Measurements from ENCODE around the gene LIME1.
A peak's percentile ranks its signal among the peaks of the same experiment; 100 is the strongest.

Gene LIME1, protein sequence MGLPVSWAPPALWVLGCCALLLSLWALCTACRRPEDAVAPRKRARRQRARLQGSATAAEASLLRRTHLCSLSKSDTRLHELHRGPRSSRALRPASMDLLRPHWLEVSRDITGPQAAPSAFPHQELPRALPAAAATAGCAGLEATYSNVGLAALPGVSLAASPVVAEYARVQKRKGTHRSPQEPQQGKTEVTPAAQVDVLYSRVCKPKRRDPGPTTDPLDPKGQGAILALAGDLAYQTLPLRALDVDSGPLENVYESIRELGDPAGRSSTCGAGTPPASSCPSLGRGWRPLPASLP
- 2.7 to 8.2 (median 3.3) reads per million in 9 experiments for total RNA-seq

DNA sequence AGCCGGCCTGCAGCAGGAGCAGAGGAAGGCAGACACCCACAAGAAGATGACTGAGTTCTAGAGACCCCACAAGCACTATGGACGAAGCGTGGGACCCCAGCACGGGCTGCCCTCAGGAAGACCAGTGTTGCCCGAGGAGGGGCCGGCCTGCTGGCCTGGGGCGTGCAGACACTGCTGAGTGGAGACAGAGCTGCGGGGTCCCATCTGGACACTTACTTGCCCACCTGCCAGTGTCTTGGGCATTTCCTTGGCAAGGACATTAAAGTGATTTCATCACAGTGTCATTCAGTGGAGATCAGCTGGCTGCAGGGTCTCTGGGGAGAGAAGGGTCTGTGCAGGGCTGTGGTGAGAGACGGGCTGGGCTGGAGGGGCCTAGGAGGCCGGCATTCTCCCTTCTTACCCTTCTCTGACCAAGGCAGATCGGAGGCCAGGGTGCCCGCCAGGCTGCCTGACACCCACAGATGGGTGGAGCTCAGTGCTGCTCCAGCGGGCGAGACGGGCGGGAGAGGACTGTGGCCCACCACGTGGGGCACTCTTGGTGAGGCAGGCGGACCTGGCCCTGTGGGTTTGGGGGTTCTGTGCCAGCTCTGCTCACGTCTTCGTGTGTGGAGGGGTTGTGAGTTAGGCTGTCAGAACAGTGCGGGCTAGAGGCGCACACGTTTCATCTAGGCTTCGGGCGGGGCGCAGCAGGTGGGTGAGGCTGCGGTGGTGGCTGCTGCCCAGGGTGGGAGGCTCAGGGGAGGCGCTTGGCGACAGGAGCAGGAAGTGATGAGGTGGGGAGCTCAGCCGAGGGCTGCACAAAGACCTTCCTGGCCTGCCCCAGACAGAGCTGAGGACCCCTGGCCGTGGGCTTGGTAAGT is at the start of gene LIME1:
TSS of gene LIME1 (plus strand) at position 806 of the 860 bp plus-strand sequence. CDS start 886 bp downstream, outside the sequence.
- Mint-ChIP-seq H3K36me3 (ENCODE audit: insufficient read depth) (peaks cover 39% of the 10 kb centered on the region), H3K4me1 (ENCODE audit: low read depth in 2 of 2) (peaks cover 22 to 23% of the 10 kb centered on the region in 2 donors), H3K27ac (peak within 1 kb of the TSS; percentile 41 to 83), H3K27me3 (no peaks in the 10 kb centered on the region), H3K9me3 (no peaks in the 10 kb centered on the region), H3K4me3 (peak within 1 kb of the TSS; percentile 81 to 86)
- DNase-seq (peak; percentile 79 to 82 (median 79)), ATAC-seq (replicated peaks) (peak; percentile 72)

DNA sequence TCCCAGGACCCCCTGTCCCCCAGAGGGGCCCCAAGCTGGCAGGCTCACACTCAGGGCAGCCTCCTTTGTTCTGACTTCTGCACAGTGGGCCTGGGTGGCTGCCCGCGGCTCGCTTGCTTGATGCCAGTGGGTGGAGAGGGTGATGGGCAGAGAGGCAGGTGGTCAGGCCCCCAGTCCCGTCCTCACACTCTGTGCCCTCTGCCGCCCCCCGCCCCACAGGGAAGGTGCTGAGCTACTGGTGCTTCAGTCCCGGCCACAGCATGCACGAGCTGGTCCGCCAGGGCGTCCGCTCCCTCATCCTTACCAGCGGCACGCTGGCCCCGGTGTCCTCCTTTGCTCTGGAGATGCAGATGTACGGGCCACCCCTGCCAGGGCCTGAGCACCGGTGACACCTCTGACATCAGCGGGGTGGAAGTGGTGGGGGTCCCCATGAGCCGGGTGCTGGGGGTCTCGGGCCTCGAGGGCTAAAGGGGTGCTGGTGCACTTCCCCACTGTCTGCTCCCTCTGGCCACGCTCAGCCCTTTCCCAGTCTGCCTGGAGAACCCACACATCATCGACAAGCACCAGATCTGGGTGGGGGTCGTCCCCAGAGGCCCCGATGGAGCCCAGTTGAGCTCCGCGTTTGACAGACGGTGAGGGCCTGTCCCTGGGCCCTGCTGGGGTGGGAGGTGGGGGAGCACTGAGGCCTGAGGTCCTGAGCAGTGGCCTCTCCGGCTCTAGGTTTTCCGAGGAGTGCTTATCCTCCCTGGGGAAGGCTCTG is 48.9 kb upstream of the LIME1 start:
- ATAC-seq (replicated peaks) (no peak), DNase-seq (no peak)
- peaks cover 14% of the 10 kb centered on the region for H3K36me3 Mint-ChIP-seq (ENCODE audit: insufficient read depth)
- no peaks in the 10 kb centered on the region for H3K9me3 Mint-ChIP-seq
- H3K4me3 Mint-ChIP-seq: no peak overlapping the region
- H3K4me1 Mint-ChIP-seq (ENCODE audit: low read depth in 2 of 2): peaks cover 0 to 5% of the 10 kb centered on the region in 2 donors
- H3K27ac Mint-ChIP-seq: no peak overlapping the region
- no peaks in the 10 kb centered on the region for H3K27me3 Mint-ChIP-seq

DNA sequence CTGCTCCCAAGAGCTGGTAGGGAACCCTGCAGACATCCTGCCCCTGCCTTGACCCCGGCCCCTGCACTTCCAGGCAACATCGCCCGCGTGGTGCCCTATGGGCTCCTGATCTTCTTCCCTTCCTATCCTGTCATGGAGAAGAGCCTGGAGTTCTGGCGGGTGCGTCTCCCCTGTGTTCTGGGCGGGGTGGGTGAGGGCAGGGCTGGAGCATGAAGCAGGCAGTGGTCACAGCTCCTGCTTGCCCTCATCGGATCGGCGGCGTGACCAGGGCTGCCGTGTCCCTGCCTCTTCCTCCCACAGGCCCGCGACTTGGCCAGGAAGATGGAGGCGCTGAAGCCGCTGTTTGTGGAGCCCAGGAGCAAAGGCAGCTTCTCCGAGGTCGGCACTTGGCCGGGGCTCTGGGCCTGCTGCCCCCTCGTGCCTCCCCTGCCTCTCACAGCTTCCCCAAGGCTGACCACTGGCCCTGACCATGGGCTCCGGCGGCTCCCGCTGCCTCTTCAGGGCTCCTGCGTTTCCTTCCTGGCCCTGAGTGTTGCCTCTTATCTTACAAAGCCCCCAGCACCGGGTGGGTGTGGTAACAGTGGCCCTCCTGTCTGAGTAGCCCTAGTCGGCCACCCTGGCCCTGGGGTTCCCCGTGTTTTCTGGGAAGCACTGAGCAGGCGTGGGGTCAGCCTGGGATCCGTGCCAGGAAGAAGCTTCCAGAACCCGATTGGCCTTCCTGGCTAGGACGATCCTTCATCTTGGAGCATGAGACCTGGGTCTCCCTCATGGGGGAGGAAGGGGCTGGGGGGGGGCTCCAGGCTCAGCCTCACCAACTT is 48.0 kb upstream of the LIME1 start:
- H3K4me1 Mint-ChIP-seq (ENCODE audit: low read depth in 2 of 2): peaks cover 0 to 5% of the 10 kb centered on the region in 2 donors
- no peaks in the 10 kb centered on the region for H3K9me3 Mint-ChIP-seq
- H3K36me3 Mint-ChIP-seq (ENCODE audit: insufficient read depth): peaks cover 22% of the 10 kb centered on the region
- no peak overlapping the region for H3K4me3 Mint-ChIP-seq
- H3K27me3 Mint-ChIP-seq: no peaks in the 10 kb centered on the region
- ATAC-seq (replicated peaks) (no peak), DNase-seq (no peak)
- no peak overlapping the region for H3K27ac Mint-ChIP-seq

DNA sequence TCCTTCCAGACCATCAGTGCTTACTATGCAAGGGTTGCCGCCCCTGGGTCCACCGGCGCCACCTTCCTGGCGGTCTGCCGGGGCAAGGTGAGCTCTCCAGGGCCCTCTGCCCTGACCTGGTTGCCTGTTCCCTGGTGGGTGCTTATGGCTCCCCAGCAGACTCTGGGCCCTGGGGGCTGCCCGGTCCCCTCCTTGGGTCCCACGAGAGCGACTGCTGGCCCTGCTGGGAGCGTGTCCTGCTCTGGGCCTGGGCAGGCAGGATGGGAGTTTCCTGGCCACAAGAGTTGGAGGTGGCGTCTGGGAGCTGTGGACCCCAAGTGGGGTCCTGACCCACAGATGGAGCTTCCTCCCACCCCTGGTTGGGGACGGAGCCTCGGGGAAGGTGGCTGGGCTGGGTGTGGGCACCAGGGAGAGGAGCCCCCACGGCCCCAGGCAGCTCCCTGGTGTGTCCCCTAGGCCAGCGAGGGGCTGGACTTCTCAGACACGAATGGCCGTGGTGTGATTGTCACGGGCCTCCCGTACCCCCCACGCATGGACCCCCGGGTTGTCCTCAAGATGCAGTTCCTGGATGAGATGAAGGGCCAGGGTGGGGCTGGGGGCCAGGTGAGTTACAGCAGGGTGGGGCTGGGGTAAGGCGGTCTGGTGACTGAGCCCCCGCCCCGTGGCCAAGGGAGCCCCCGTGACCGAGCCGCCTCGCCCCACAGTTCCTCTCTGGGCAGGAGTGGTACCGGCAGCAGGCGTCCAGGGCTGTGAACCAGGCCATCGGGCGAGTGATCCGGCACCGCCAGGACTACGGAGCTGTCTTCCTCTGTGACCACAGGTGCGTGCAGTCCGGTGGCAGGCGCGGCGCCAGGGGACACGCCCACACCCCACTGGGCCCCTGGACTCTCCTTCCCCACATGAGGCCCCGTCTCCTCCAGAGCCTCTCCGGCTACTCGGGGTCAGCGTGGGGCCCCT is 47.1 kb upstream of the LIME1 start:
- Mint-ChIP-seq H3K27ac (no peak overlapping the region), H3K9me3 (no peaks in the 10 kb centered on the region), H3K4me3 (no peak overlapping the region), H3K4me1 (ENCODE audit: low read depth in 2 of 2) (peaks cover 0 to 7% of the 10 kb centered on the region in 2 donors), H3K27me3 (no peaks in the 10 kb centered on the region), H3K36me3 (ENCODE audit: insufficient read depth) (peaks cover 31% of the 10 kb centered on the region)
- ATAC-seq (replicated peaks): no peak
- DNase-seq: no peak

DNA sequence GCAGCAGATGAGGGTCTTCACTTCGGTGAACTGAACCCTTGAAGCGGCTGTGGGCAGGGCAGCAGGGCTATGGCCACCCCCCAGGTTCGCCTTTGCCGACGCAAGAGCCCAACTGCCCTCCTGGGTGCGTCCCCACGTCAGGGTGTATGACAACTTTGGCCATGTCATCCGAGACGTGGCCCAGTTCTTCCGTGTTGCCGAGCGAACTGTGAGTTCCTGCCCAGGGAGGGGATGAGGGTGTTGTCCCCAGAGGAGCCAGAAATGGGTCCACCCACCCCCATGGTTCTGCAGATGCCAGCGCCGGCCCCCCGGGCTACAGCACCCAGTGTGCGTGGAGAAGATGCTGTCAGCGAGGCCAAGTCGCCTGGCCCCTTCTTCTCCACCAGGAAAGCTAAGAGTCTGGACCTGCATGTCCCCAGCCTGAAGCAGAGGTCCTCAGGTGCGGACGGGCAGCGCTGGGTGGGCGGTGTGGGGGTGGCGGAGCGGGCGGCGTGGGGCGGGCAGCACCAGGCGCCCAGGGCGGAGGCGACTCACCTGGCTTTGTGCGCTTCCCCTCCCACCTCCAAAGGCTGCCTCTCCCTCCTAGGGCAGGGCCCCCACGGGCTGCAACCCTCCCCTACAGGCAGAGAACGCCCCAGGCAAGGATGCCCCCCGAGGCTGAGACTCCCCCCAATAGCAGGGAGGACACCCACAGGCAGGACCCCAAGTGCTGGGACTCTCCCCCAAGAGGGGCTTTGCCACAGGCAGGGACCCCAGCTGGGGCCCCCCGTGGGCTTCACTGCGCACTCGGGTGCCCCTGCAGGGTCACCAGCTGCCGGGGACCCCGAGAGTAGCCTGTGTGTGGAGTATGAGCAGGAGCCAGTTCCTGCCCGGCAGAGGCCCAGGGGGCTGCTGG is 46.2 kb upstream of the LIME1 start:
- H3K4me3 Mint-ChIP-seq: no peak overlapping the region
- H3K9me3 Mint-ChIP-seq: no peaks in the 10 kb centered on the region
- H3K4me1 Mint-ChIP-seq (ENCODE audit: low read depth in 2 of 2): peaks cover 0 to 7% of the 10 kb centered on the region in 2 donors
- H3K27me3 Mint-ChIP-seq: no peaks in the 10 kb centered on the region
- ATAC-seq (replicated peaks): no peak
- no peak for DNase-seq
- peaks cover 37% of the 10 kb centered on the region for H3K36me3 Mint-ChIP-seq (ENCODE audit: insufficient read depth)
- no peak overlapping the region for H3K27ac Mint-ChIP-seq

DNA sequence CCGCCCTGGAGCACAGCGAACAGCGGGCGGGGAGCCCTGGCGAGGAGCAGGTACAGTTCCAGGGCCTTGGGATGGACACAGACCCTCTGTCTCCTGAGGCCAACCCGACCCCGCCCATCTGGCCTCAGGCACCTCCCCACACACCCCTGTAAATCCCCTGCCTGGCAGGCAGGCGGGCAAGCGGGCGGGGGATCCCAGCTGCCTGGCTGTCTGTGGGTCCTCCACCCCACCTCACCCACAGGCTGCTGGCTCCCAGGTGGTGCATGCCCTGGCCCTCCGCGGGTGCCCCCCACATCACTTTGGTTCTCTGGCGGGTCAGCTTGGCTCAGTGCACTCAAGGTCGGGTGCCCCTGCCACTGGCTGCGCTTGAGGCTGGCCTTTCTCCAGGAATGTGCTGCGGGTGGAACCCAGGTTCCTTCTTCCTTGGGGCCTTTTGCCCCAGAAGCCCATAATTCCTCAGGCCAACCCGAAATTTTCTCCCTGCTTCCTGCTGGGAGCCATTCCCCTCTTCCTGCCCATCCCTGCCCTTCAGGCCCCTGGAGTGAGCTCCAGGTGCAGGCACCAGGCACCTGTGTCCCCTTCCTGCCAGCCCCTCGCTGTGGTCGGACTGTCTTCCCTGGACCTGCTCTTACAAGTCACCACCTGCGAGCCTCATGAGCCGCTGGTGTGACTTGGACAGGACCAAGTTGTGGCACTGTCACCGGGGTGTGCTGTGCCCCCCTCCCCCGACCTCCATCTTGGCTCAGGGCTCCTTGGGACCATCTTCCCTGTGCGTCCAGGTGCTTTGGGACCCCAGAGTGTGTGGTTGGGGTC is 45.4 kb upstream of the LIME1 start:
- no peak overlapping the region for H3K4me3 Mint-ChIP-seq
- H3K36me3 Mint-ChIP-seq (ENCODE audit: insufficient read depth): peaks cover 37% of the 10 kb centered on the region
- H3K9me3 Mint-ChIP-seq: no peaks in the 10 kb centered on the region
- H3K27me3 Mint-ChIP-seq: no peaks in the 10 kb centered on the region
- DNase-seq (no peak), ATAC-seq (replicated peaks) (no peak)
- peak overlapping the region; percentile 8 to 22 for H3K27ac Mint-ChIP-seq
- H3K4me1 Mint-ChIP-seq (ENCODE audit: low read depth in 2 of 2): peaks cover 0 to 7% of the 10 kb centered on the region in 2 donors

DNA sequence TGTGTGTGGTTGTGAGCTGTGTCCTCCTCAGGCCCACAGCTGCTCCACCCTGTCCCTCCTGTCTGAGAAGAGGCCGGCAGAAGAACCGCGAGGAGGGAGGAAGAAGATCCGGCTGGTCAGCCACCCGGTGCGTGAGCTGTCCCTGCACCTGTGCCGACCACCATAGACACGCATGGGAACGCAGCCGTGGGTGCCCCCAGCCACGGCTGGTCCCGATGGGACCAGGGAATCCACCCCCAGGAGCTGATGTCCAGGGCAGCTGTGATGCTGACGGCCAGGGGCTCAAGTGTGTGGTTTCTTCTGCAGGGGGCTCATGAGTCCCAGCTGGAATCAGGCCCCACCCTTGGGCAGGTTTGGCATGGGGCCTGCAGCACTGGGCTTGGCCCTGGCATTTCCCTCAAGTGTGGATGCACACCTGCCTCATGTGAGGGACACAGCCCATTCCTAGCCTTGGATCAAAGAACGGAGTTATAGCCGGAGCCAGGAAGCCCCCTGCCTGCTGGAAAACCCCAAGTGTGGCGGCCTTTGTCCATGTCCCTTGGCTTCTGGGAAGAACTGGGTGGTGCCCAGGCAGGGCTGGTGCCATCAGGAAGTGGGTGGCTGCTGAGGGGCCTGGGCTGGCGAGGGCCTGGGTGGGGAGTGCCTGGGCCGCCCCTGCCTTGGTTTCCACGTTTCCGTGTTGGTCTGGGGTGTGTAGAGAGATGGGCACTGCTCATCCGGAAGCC is 44.6 kb upstream of the LIME1 start:
- ATAC-seq (replicated peaks) (no peak), DNase-seq (no peak)
- Mint-ChIP-seq H3K9me3 (no peaks in the 10 kb centered on the region), H3K27me3 (no peaks in the 10 kb centered on the region), H3K4me1 (ENCODE audit: low read depth in 2 of 2) (peaks cover 0 to 6% of the 10 kb centered on the region in 2 donors), H3K4me3 (no peak overlapping the region), H3K27ac (peak overlapping the region; percentile 22 to 97), H3K36me3 (ENCODE audit: insufficient read depth) (peaks cover 37% of the 10 kb centered on the region)

DNA sequence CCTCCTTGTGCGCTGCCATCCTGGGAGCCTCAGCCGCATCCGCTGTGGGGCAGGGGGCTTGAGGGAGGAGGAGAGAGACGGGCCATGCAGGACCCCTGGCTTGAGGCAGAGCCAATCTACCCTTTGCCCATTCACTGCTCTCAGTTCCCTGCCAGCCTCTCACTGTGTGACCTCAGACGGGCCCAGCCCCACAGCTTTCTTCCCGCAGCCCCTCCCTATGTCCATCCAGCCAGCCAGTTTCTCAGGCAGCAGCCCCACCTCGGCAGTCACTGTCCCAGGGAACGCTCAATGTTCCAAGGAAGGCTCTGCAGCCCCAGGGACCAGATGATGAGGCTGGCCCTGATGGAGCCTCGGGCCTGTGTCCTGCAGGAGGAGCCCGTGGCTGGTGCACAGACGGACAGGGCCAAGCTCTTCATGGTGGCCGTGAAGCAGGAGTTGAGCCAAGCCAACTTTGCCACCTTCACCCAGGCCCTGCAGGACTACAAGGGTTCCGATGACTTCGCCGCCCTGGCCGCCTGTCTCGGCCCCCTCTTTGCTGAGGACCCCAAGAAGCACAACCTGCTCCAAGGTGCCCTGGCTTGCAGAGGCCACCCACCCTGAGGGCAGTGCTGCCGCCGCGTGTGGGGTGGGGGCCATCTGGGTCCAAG is 43.9 kb upstream of the LIME1 start:
- Mint-ChIP-seq H3K27me3 (no peaks in the 10 kb centered on the region), H3K27ac (peak overlapping the region in 1 of 2 donors; percentile 97), H3K9me3 (no peaks in the 10 kb centered on the region), H3K4me3 (peak overlapping the region in 1 of 2 donors; percentile 23), H3K4me1 (ENCODE audit: low read depth in 2 of 2) (peaks cover 3 to 11% of the 10 kb centered on the region in 2 donors), H3K36me3 (ENCODE audit: insufficient read depth) (peaks cover 37% of the 10 kb centered on the region)
- ATAC-seq (replicated peaks) (no peak), DNase-seq (no peak)

DNA sequence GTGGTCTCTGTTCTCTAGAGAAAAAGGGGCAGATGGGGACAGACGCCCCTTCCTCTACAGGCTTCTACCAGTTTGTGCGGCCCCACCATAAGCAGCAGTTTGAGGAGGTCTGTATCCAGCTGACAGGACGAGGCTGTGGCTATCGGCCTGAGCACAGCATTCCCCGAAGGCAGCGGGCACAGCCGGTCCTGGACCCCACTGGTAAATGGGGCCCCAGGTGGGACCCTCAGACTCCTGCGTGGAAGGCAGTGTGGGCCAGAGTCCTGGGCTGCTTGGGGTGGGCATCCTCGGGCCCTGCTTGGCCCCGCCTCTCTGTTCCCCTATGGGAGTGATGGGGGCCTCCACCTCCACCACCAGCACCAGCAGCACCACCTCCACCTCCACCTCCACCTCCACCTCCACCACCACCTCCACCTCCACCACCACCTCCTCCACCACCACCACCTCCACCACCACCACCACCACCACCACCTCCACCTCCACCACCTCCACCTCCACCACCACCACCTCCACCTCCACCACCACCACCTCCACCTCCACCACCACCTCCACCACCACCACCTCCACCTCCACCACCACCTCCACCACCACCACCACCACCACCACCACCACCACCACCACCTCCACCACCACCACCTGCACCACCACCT is 43.3 kb upstream of the LIME1 start:
- Mint-ChIP-seq H3K9me3 (no peaks in the 10 kb centered on the region), H3K27me3 (no peaks in the 10 kb centered on the region), H3K4me3 (peak overlapping the region; percentile 64 to 73), H3K27ac (peak overlapping the region; percentile 82 to 97), H3K36me3 (ENCODE audit: insufficient read depth) (peaks cover 36% of the 10 kb centered on the region), H3K4me1 (ENCODE audit: low read depth in 2 of 2) (peaks cover 3 to 14% of the 10 kb centered on the region in 2 donors)
- no peak for ATAC-seq (replicated peaks)
- no peak for DNase-seq
